HUES48 (cell line): ENCODE data around the gene SEMA3G.

ENCODE experiments used
- H3K27ac ChIP-seq: one replicate; pipeline ENCODE4 v1.7.0; 2013; ENCODE audit warnings: low read depth, low read length, inconsistent platforms
- H3K27me3 ChIP-seq: 2 replicates; pipeline ENCODE4 v1.6.1; 2013; ENCODE audit warnings: mild to moderate bottlenecking, low read length; ENCODE audit not compliant: control insufficient read depth, insufficient read depth
- H3K36me3 ChIP-seq: 2 replicates; pipeline ENCODE4 v1.6.1; 2013; ENCODE audit warnings: low read length; ENCODE audit not compliant: control insufficient read depth, insufficient read depth
- H3K4me1 ChIP-seq: 2 replicates; pipeline ENCODE4 v1.6.1; 2013; ENCODE audit warnings: mild to moderate bottlenecking, low read length; ENCODE audit not compliant: control insufficient read depth, insufficient read depth
- H3K4me3 ChIP-seq: 2 replicates; pipeline ENCODE4 v1.5.1; 2013; ENCODE audit warnings: mild to moderate bottlenecking, low read depth, low read length
- H3K9ac ChIP-seq: 2 replicates; pipeline ENCODE4 v1.6.1; 2013; ENCODE audit warnings: mild to moderate bottlenecking, low read depth, low read length, moderate library complexity
- H3K9me3 ChIP-seq: 2 replicates; pipeline ENCODE4 v1.6.1; 2013; ENCODE audit warnings: low read length; ENCODE audit not compliant: control insufficient read depth, insufficient read depth

SEMA3G gene

DNA sequence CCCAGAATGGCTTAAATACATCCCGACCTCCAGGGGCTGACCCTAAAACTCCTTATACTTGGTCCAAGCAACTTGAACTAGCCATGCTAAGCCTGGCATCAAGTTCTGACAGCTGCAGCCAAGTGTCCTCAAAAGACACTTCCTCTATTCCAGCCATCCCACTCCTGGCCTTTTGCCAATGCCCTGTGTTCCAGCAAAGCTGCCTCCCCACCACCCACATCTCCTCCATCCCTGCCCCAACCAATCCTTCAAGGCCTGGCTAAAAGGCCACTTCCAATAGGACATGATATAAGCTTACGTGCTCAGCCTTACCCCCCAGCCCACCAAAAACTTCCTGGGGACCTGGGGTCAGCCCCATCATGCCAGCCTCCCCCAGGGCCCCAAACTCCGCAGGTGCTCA lies 40.9 kb downstream of the SEMA3G start:
- H3K27me3 ChIP-seq, result no peaks in the 10 kb centered on the region
- no peaks in the 10 kb centered on the region for H3K9me3 ChIP-seq
- no peak overlapping the region for H3K9ac ChIP-seq
- no peak overlapping the region for H3K27ac ChIP-seq
- H3K4me1 ChIP-seq, result no peaks in the 10 kb centered on the region
- H3K36me3 ChIP-seq, result peaks cover 81% of the 10 kb centered on the region
- no peak overlapping the region for H3K4me3 ChIP-seq

DNA sequence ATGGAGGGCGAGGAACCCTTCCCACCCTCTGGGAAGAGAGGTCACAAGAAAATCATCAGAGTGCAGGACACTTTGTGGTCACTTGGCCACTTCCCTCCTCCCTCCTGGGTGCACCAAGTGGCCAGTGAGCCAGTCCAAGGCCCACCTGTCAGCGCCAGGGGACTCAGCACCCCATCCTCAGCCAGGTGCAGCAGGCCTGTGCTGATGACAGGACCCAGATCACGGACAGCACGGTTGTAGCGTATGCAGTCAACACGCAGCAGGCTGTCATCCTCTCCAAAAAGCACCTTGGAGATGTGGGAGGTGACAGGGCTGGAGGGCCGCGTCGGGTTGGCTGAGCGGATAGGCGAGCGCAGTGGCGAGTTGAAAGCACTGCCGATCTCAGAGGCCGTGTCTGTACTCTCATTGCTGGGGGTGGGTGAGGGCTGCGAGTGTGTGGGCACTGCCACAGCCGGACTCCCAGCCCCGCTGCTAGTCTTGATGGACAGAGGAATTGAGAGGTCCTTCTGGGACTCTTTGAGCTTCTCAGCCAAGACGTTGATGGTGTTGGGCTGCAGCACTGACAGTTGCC lies 41.5 kb downstream of the SEMA3G start:
- Histone ChIP-seq H3K36me3 (peaks cover 81% of the 10 kb centered on the region), H3K4me3 (no peak overlapping the region), H3K27ac (no peak overlapping the region), H3K9ac (no peak overlapping the region), H3K9me3 (no peaks in the 10 kb centered on the region), H3K4me1 (no peaks in the 10 kb centered on the region), H3K27me3 (no peaks in the 10 kb centered on the region)

DNA sequence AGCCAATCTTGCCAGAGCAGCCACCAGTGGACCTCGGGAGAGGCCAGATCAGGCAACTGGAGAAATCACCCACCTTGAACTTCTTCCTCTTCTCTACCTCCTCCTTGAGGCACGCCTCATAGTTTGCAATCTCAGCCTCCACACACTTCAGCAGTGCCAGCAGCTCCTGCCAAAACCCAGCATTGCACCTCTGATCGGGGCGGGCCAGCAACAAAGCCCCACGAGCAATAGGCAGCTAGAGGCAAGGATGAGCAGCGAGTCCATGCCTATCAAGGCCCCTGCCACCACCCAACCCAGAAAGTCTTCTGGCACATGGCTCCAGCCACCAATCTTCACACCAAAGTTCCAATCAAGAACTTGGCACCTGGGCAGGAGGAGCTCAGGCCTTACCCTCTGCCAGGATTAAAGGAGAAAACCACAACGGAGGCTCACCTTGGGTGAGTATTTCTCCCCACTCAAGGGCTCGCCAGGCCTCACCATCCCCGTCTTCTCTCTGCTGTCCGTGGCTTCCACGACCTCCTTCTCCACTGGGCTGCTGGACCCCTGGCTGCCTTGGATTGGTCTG lies 42.1 kb downstream of the SEMA3G start:
- no peak overlapping the region for H3K9ac ChIP-seq
- H3K9me3 ChIP-seq, result no peaks in the 10 kb centered on the region
- no peaks in the 10 kb centered on the region for H3K27me3 ChIP-seq
- no peak overlapping the region for H3K4me3 ChIP-seq
- H3K4me1 ChIP-seq, result no peaks in the 10 kb centered on the region
- no peak overlapping the region for H3K27ac ChIP-seq
- H3K36me3 ChIP-seq, result peaks cover 76% of the 10 kb centered on the region

GRCh38 chr3:52402101-52402521 lies 42.8 kb downstream of the SEMA3G start:
- H3K4me3 ChIP-seq, result no peak overlapping the region
- H3K36me3 ChIP-seq, result peaks cover 69% of the 10 kb centered on the region
- no peak overlapping the region for H3K27ac ChIP-seq
- no peaks in the 10 kb centered on the region for H3K27me3 ChIP-seq
- no peaks in the 10 kb centered on the region for H3K4me1 ChIP-seq
- H3K9me3 ChIP-seq, result no peaks in the 10 kb centered on the region
- no peak overlapping the region for H3K9ac ChIP-seq

- no peaks in the 10 kb centered on the region for H3K27me3 ChIP-seq
- H3K27ac ChIP-seq, result no peak overlapping the region
- H3K36me3 ChIP-seq, result peaks cover 63% of the 10 kb centered on the region
- no peaks in the 10 kb centered on the region for H3K9me3 ChIP-seq
- H3K9ac ChIP-seq, result no peak overlapping the region
- H3K4me1 ChIP-seq, result no peaks in the 10 kb centered on the region
- no peak overlapping the region for H3K4me3 ChIP-seq
Observed at GRCh38 chr3:52401551-52401950, 43.4 kb downstream of the SEMA3G start.

- no peak overlapping the region for H3K4me3 ChIP-seq
- peaks cover 58% of the 10 kb centered on the region for H3K36me3 ChIP-seq
- H3K9ac ChIP-seq, result no peak overlapping the region
- H3K27me3 ChIP-seq, result no peaks in the 10 kb centered on the region
- H3K4me1 ChIP-seq, result no peaks in the 10 kb centered on the region
- H3K27ac ChIP-seq, result no peak overlapping the region
- no peaks in the 10 kb centered on the region for H3K9me3 ChIP-seq
Observed at GRCh38 chr3:52401021-52401420, 43.9 kb downstream of the SEMA3G start.

DNA sequence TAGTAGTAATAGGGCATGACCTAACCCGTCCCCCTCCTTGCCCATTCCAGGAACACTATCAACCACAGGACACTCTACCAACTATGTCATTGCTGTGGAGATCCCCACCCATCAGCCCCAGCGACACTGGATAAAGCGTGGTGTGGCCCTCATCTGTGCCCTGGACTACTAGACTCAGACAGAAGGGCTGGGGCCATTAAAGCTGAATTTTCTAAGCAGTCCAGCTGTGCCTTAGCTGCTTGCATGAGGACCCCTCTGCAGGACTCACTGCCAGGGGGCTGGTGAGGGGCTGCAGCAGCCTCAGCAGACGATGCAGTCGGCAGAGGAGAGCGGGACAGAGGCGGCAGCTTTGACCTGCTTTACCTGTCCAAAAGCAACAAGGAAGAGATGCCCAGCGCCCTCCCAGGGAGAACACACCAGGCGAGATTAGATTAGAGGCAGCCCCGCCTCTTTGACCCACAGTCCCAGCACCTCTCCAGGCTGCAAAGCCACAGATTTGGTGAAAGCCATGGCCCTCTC lies 44.6 kb downstream of the SEMA3G start:
- H3K27me3 ChIP-seq, result no peaks in the 10 kb centered on the region
- H3K36me3 ChIP-seq, result peaks cover 51% of the 10 kb centered on the region
- no peak overlapping the region for H3K27ac ChIP-seq
- no peak overlapping the region for H3K9ac ChIP-seq
- H3K9me3 ChIP-seq, result no peaks in the 10 kb centered on the region
- no peaks in the 10 kb centered on the region for H3K4me1 ChIP-seq
- no peak overlapping the region for H3K4me3 ChIP-seq

GRCh38 chr3:52399593-52399992 lies 45.3 kb downstream of the SEMA3G start:
- Histone ChIP-seq H3K27ac (no peak overlapping the region), H3K4me3 (no peak overlapping the region), H3K4me1 (no peaks in the 10 kb centered on the region), H3K27me3 (no peaks in the 10 kb centered on the region), H3K36me3 (peaks cover 44% of the 10 kb centered on the region), H3K9ac (no peak overlapping the region), H3K9me3 (no peaks in the 10 kb centered on the region)

DNA sequence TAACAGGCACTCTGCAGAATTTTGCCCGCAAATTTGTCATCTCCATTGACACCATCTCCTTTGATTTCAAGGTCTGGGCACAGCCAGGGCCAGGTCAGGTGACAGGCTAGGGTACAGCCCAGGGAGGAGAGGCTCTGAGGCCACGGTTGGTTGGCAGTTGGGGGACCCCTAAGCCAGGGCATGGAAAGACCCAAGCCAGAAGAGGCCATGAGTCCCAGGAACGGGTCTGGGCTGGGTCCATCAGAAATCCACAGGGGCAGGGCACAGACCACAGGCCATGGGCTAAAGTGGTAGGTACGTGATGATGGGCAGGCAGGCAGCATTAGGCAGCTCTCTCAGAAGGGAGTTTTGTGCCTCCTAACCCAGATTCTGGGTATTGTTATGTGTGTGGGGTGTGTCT lies 45.8 kb downstream of the SEMA3G start:
- H3K36me3 ChIP-seq, result peaks cover 39% of the 10 kb centered on the region
- no peaks in the 10 kb centered on the region for H3K9me3 ChIP-seq
- H3K4me3 ChIP-seq, result no peak overlapping the region
- no peaks in the 10 kb centered on the region for H3K27me3 ChIP-seq
- no peak overlapping the region for H3K27ac ChIP-seq
- no peaks in the 10 kb centered on the region for H3K4me1 ChIP-seq
- H3K9ac ChIP-seq, result no peak overlapping the region

GRCh38 chr3:52398670-52399081 lies 46.2 kb downstream of the SEMA3G start:
- Histone ChIP-seq H3K27ac (no peak overlapping the region), H3K27me3 (no peaks in the 10 kb centered on the region), H3K4me1 (no peaks in the 10 kb centered on the region), H3K9ac (no peak overlapping the region), H3K36me3 (peaks cover 35% of the 10 kb centered on the region), H3K9me3 (no peaks in the 10 kb centered on the region), H3K4me3 (no peak overlapping the region)

- H3K4me3 ChIP-seq, result no peak overlapping the region
- peaks cover 26% of the 10 kb centered on the region for H3K36me3 ChIP-seq
- no peaks in the 10 kb centered on the region for H3K9me3 ChIP-seq
- no peak overlapping the region for H3K9ac ChIP-seq
- H3K27ac ChIP-seq, result no peak overlapping the region
- H3K27me3 ChIP-seq, result no peaks in the 10 kb centered on the region
- H3K4me1 ChIP-seq, result no peaks in the 10 kb centered on the region
Observed at GRCh38 chr3:52397676-52398399, 47.1 kb downstream of the SEMA3G start.
